Mesothelial cell of epicardium (in vitro differentiated cells): ENCODE measurements around the gene SRPRB. TPM values are rescaled to one million over a fixed set of nuclear protein-coding genes. Genes with fewer than 3 reads are reported as not detected.

Source experiments
- DNase-seq, 2 experiments: peaks; one replicate each; pipeline ENCODE4 v3.0.0; 2021; ENCODE audit warnings: low spot score in 2 of 2; ENCODE audit not compliant: unreplicated experiment in 2 of 2
- H3K27ac Mint-ChIP-seq: 2 replicates; pipeline ENCODE4 v1.8.0; 2021; ENCODE audit warnings: mixed read lengths
- H3K27me3 Mint-ChIP-seq: 2 replicates; pipeline ENCODE4 v1.8.0; 2021; ENCODE audit warnings: low read depth, mixed read lengths
- H3K36me3 Mint-ChIP-seq: 2 replicates; pipeline ENCODE4 v1.8.0; 2021; ENCODE audit warnings: mixed read lengths
- H3K4me1 Mint-ChIP-seq: 2 replicates; pipeline ENCODE4 v1.8.0; 2021; ENCODE audit warnings: mixed read lengths
- H3K4me3 Mint-ChIP-seq: 2 replicates; pipeline ENCODE4 v1.8.0; 2021; ENCODE audit warnings: mild to moderate bottlenecking, moderate library complexity, mixed read lengths
- H3K9me3 Mint-ChIP-seq: 2 replicates; pipeline ENCODE4 v1.8.0; 2021; ENCODE audit warnings: mixed read lengths
- CTCF ChIP-seq: fragments of 200-600 bp; sonication (generic); IDR thresholded peaks from one replicate; pipeline ENCODE4 v1.5.0; 2021; ENCODE audit warnings: antibody characterized with exemption; ENCODE audit not compliant: unreplicated experiment
- total RNA-seq: library from RNA; stranded (reverse); gene quantifications from 3 replicates; pipeline ENCODE4 v1.2.1, GENCODE V29; 2021

Gene SRPRB
- total RNA-seq, 1 donor from 2014 or later: 42.5 TPM

- H3K4me1 Mint-ChIP-seq: no peaks in the 10 kb centered on the region
- no peaks in the 10 kb centered on the region for H3K36me3 Mint-ChIP-seq
- no peak overlapping the region for H3K27ac Mint-ChIP-seq
- no peak for TF ChIP-seq CTCF
- no peak for DNase-seq
- no peak overlapping the region for H3K4me3 Mint-ChIP-seq
- H3K27me3 Mint-ChIP-seq: no peaks in the 10 kb centered on the region
- no peaks in the 10 kb centered on the region for H3K9me3 Mint-ChIP-seq
These were observed 31.0 kb downstream of the SRPRB start for GRCh38 chr3:133836497-133837158.

- H3K27ac Mint-ChIP-seq: no peak overlapping the region
- no peaks in the 10 kb centered on the region for H3K4me1 Mint-ChIP-seq
- H3K4me3 Mint-ChIP-seq: no peak overlapping the region
- DNase-seq: no peak
- TF ChIP-seq CTCF: no peak
- H3K27me3 Mint-ChIP-seq: no peaks in the 10 kb centered on the region
- H3K36me3 Mint-ChIP-seq: no peaks in the 10 kb centered on the region
- no peaks in the 10 kb centered on the region for H3K9me3 Mint-ChIP-seq
These were observed 32.1 kb downstream of the SRPRB start for GRCh38 chr3:133837487-133838295.

GRCh38 chr3:133838296-133838789 lies 32.7 kb downstream of the SRPRB start:
- no peak for TF ChIP-seq CTCF
- H3K36me3 Mint-ChIP-seq: no peaks in the 10 kb centered on the region
- H3K27me3 Mint-ChIP-seq: no peaks in the 10 kb centered on the region
- no peak for DNase-seq
- no peaks in the 10 kb centered on the region for H3K9me3 Mint-ChIP-seq
- no peaks in the 10 kb centered on the region for H3K4me1 Mint-ChIP-seq
- H3K27ac Mint-ChIP-seq: no peak overlapping the region
- H3K4me3 Mint-ChIP-seq: no peak overlapping the region

GRCh38 chr3:133838916-133839800 lies 33.5 kb downstream of the SRPRB start:
- Mint-ChIP-seq H3K36me3 (no peaks in the 10 kb centered on the region), H3K4me1 (no peaks in the 10 kb centered on the region), H3K9me3 (no peaks in the 10 kb centered on the region), H3K4me3 (no peak overlapping the region), H3K27me3 (no peaks in the 10 kb centered on the region), H3K27ac (no peak overlapping the region)
- DNase-seq: no peak
- TF ChIP-seq CTCF: no peak

- Mint-ChIP-seq H3K36me3 (no peaks in the 10 kb centered on the region), H3K4me3 (no peak overlapping the region), H3K9me3 (peaks cover under 1% of the 10 kb centered on the region), H3K27me3 (no peaks in the 10 kb centered on the region), H3K4me1 (no peaks in the 10 kb centered on the region), H3K27ac (no peak overlapping the region)
- TF ChIP-seq CTCF: no peak
- no peak for DNase-seq
These were observed 34.6 kb downstream of the SRPRB start for GRCh38 chr3:133840055-133840737.
